HepG2 (cell line): ENCODE measurements around the gene NOL11. TPM values are rescaled to one million over a fixed set of nuclear protein-coding genes. Genes with fewer than 3 reads are reported as not detected.

Experiments
- ATAD3A ChIP-seq: sonication (generic); formaldehyde crosslinking; IDR thresholded peaks from 2 replicates; pipeline ENCODE4 v1.4.0; 2020; ENCODE audit warnings: missing genetic modification reagents
- CHD4 ChIP-seq: fragments of 200-600 bp; sonication (generic); IDR thresholded peaks from 2 replicates; pipeline ENCODE4 v1.7.0; 2017; ENCODE audit warnings: mild to moderate bottlenecking, low read length, borderline replicate concordance
- HNF1A ChIP-seq, 2 experiments: sonication (generic) in 1 of 2; formaldehyde crosslinking in 1 of 2; IDR thresholded peaks; 2 replicates each; pipeline versions ENCODE4 v1.4.0 to v1.6.1; 2016 to 2020; ENCODE audit warnings: borderline replicate concordance in 1 of 2, low read depth in 1 of 2, mild to moderate bottlenecking in 1 of 2, missing genetic modification reagents in 1 of 2
- HNRNPK ChIP-seq: fragments of 200-400 bp; formaldehyde crosslinking; IDR thresholded peaks from 2 replicates; pipeline ENCODE4 v1.6.1; 2018; ENCODE audit warnings: low read length, low read depth, moderate library complexity, mild to moderate bottlenecking; ENCODE audit not compliant: poor library complexity, severe bottlenecking
- HOXA9 ChIP-seq: sonication (generic); formaldehyde crosslinking; IDR thresholded peaks from 2 replicates; pipeline ENCODE4 v1.8.1; 2022; ENCODE audit warnings: missing genetic modification reagents, mild to moderate bottlenecking, moderate library complexity, borderline replicate concordance
- HOXD1 ChIP-seq: sonication (generic); formaldehyde crosslinking; IDR thresholded peaks from 2 replicates; pipeline ENCODE4 v1.5.0; 2020; ENCODE audit warnings: missing genetic modification reagents
- JARID2 ChIP-seq: sonication (generic); formaldehyde crosslinking; IDR thresholded peaks from 2 replicates; pipeline ENCODE4 v1.8.1; 2023; ENCODE audit warnings: missing genetic modification reagents, inconsistent platforms; ENCODE audit not compliant: insufficient replicate concordance
- JDP2 ChIP-seq: sonication (generic); formaldehyde crosslinking; IDR thresholded peaks from 2 replicates; pipeline ENCODE4 v1.8.1; 2022; ENCODE audit warnings: missing genetic modification reagents, borderline replicate concordance
- KLF16 ChIP-seq, 2 experiments: sonication (generic) in 1 of 2; formaldehyde crosslinking in 1 of 2; IDR thresholded peaks; 2 replicates each; pipeline versions ENCODE4 v1.6.1 to v1.8.0; 2016 to 2023; ENCODE audit warnings: missing genetic modification reagents in 2 of 2, missing compliant biosample characterization in 1 of 2
- MAZ ChIP-seq, 2 experiments: sonication (generic) in 1 of 2; formaldehyde crosslinking in 1 of 2; IDR thresholded peaks; 2 replicates each; pipeline versions ENCODE4 v1.5.0 to v1.6.1; 2012 to 2020; ENCODE audit warnings: low read depth in 2 of 2, mild to moderate bottlenecking in 2 of 2, borderline replicate concordance in 1 of 2, improper control_type of control experiment in 1 of 2, low read length in 1 of 2, missing genetic modification reagents in 1 of 2, moderate library complexity in 1 of 2
- RORA ChIP-seq: sonication (generic); formaldehyde crosslinking; IDR thresholded peaks from 2 replicates; pipeline ENCODE4 v1.5.0; 2020; ENCODE audit warnings: mild to moderate bottlenecking, missing genetic modification reagents, moderate library complexity
- SRSF4 ChIP-seq: fragments of 200-400 bp; formaldehyde crosslinking; IDR thresholded peaks from one replicate; pipeline ENCODE4 v1.6.1; 2018; ENCODE audit warnings: mild to moderate bottlenecking, low read depth, low read length, moderate library complexity; ENCODE audit not compliant: poor library complexity, severe bottlenecking
- SSRP1 ChIP-seq: IDR thresholded peaks from 2 replicates; pipeline ENCODE4 v1.6.1; 2016; ENCODE audit warnings: control low read depth
- STAT6 ChIP-seq: sonication (generic); formaldehyde crosslinking; IDR thresholded peaks from 2 replicates; pipeline ENCODE4 v1.4.0; 2020; ENCODE audit warnings: missing genetic modification reagents, mild to moderate bottlenecking, borderline replicate concordance
- ZEB1 ChIP-seq: IDR thresholded peaks from 2 replicates; pipeline ENCODE4 v1.6.1; 2012; ENCODE audit warnings: mild to moderate bottlenecking, low read depth, inconsistent platforms; ENCODE audit not compliant: insufficient replicate concordance
- ZFP90 ChIP-seq: sonication (generic); formaldehyde crosslinking; IDR thresholded peaks from 2 replicates; pipeline ENCODE4 v1.8.0; 2022; ENCODE audit warnings: missing genetic modification reagents, mild to moderate bottlenecking, inconsistent platforms, borderline replicate concordance
- ZNF317 ChIP-seq: sonication (generic); formaldehyde crosslinking; IDR thresholded peaks from 2 replicates; pipeline ENCODE4 v1.5.0; 2020; ENCODE audit warnings: mild to moderate bottlenecking, missing genetic modification reagents
- ZNF431 ChIP-seq: sonication (generic); formaldehyde crosslinking; IDR thresholded peaks from 2 replicates; pipeline ENCODE4 v1.9.0; 2022; ENCODE audit warnings: missing genetic modification reagents, low read depth, mild to moderate bottlenecking, borderline replicate concordance
- ZNF460 ChIP-seq: sonication (generic); formaldehyde crosslinking; IDR thresholded peaks from 2 replicates; pipeline ENCODE4 v1.5.1; 2020; ENCODE audit warnings: missing genetic modification reagents, mild to moderate bottlenecking, borderline replicate concordance
- polyA plus RNA-seq, 8 experiments: library from polyadenylated mRNA; depleted of rRNA in 3 of 8; stranded (reverse) in 7 of 8; unstranded in 1 of 8; fragments of >200 nt; fragmentation: Illumina TruSeq in 4 of 8; extraction: Trizol in 4 of 8; gene quantifications; 2 replicates each; pipeline versions ENCODE4 v1.2.1 to v1.2.3, GENCODE V29; 2011 to 2016; ENCODE audit warnings: low read depth in 4 of 8, missing spikeins in 1 of 8, mixed read lengths in 1 of 8; ENCODE audit not compliant: insufficient read depth in 1 of 8
- total RNA-seq, 5 experiments: library from RNA; depleted of rRNA; stranded (reverse); fragments of >200 nt; fragmentation: Illumina TruSeq; extraction: Trizol; gene quantifications; 2 replicates each; pipeline ENCODE4 v1.2.3, GENCODE V29; 2016; ENCODE audit warnings: low read depth in 1 of 5

The NOL11 gene
- total and polyA plus RNA-seq, 2 of the 13 experiments (the other 11 are each of a cell fraction or from before 2014, with no cell fraction given), result 45.8 to 124 TPM

- TF ChIP-seq HNF1A (IDR thresholded peaks at IDR 0.05; ENCODE audit: low read depth) (peak; percentile 66; the same call in 1 of the 2 replicates), HNF1A (CRISPR knock-in tag; IDR thresholded peaks at IDR 0.05; ENCODE audit: borderline replicate concordance) (peak; percentile 93), STAT6 (CRISPR knock-in tag) (peak; percentile 99; the same call in 1 of the 2 replicates), HOXD1 (peak; percentile 94), ZNF317 (peak; percentile 91), SRSF4 (no peak), ZNF460 (CRISPR knock-in tag) (no peak; the same call in 1 of the 2 replicates), RORA (CRISPR knock-in tag) (no peak), SSRP1 (no peak), JARID2 (CRISPR knock-in tag) (peak; percentile 44), MAZ (IDR thresholded peaks at IDR 0.05; ENCODE audit: borderline replicate concordance, low read depth, low read length) (peak; percentile 97), MAZ (CRISPR knock-in tag; IDR thresholded peaks at IDR 0.05; ENCODE audit: low read depth) (peak; percentile 98), ATAD3A (no peak), HOXA9 (CRISPR knock-in tag) (no peak; the same call in 1 of the 2 replicates), JDP2 (CRISPR knock-in tag) (no peak), HNRNPK (no peak), ZFP90 (peak; percentile 96), CHD4 (no peak), ZEB1 (peak; percentile 42), KLF16 (CRISPR knock-in tag; IDR thresholded peaks at IDR 0.05) (peak in 1 of 2 experiments; percentile 87; a peak in 1 of 4 replicates), ZNF431 (CRISPR knock-in tag) (no peak)
Observed at GRCh38 chr17:67717624-67718324, at the start of gene NOL11 (continued).
